Esophagus (tissue), 2 donors: ENCODE measurements around the gene ELAVL2. TPM values are rescaled to one million over a fixed set of nuclear protein-coding genes. Genes with fewer than 3 reads are reported as not detected.

Source experiments
- H3K27ac ChIP-seq, 2 donors: one replicate each; pipeline ENCODE4 v1.5.1; 2013; ENCODE audit warnings: low read depth in 2 of 2, mild to moderate bottlenecking in 2 of 2, inconsistent platforms in 1 of 2, low read length in 1 of 2, moderate library complexity in 1 of 2
- H3K27me3 ChIP-seq, 2 donors: one replicate each; pipeline ENCODE4 v1.6.1; 2013; ENCODE audit warnings: low read length in 2 of 2, control low read depth in 1 of 2, mild to moderate bottlenecking in 1 of 2; ENCODE audit not compliant: insufficient read depth in 2 of 2, control insufficient read depth in 1 of 2
- H3K36me3 ChIP-seq, 2 donors: one replicate each; pipeline ENCODE4 v1.6.1; 2013; ENCODE audit warnings: low read length in 1 of 2; ENCODE audit not compliant: control insufficient read depth in 2 of 2, insufficient read depth in 2 of 2
- H3K4me1 ChIP-seq, 2 donors: one replicate each; pipeline ENCODE4 v1.6.1; 2013; ENCODE audit warnings: low read length in 1 of 2; ENCODE audit not compliant: control insufficient read depth in 2 of 2, insufficient read depth in 2 of 2
- H3K4me3 ChIP-seq, 2 donors: one replicate each; pipeline ENCODE4 v1.5.1; 2013; ENCODE audit warnings: low read length in 2 of 2, mild to moderate bottlenecking in 2 of 2, low read depth in 1 of 2, moderate library complexity in 1 of 2
- H3K9me3 ChIP-seq, 2 donors: one replicate each; pipeline ENCODE4 v1.6.1; 2013; ENCODE audit warnings: mild to moderate bottlenecking in 2 of 2, low read depth in 1 of 2, low read length in 1 of 2, moderate library complexity in 1 of 2; ENCODE audit not compliant: control insufficient read depth in 2 of 2, insufficient read depth in 1 of 2
- WGBS, 2 donors: extraction: QIAGEN DNeasy Blood & Tissue Kit; methylation state at CpG; one replicate each; pipeline ENCODE4 v1.1.7; 2013; 5-methylcytosine and 5-hydroxymethylcytosine counted together
- polyA plus RNA-seq, 2 donors: library from polyadenylated mRNA; stranded (reverse); fragments of 200-250 nt; gene quantifications; one replicate each; pipeline ENCODE4 v1.2.3, GENCODE V29; 2013
- donor health status: healthy with polysubstance abuse.
- donor health status: Bipolar disorder and iron deficiency.

ELAVL2 gene
- polyA plus RNA-seq, 2 donors = 0.02 TPM

- Histone ChIP-seq H3K4me3 (no peak overlapping the region), H3K36me3 (no peaks in the 10 kb centered on the region), H3K4me1 (no peaks in the 10 kb centered on the region), H3K27me3 (no peaks in the 10 kb centered on the region), H3K27ac (no peak overlapping the region), H3K9me3 (no peaks in the 10 kb centered on the region)
- 86 to 90% methylated on average over 4 of the region's 4 CpGs for WGBS, 2 donors
Measured at GRCh38 chr9:23751633-23752032, 74.4 kb downstream of the ELAVL2 start.

- no peaks in the 10 kb centered on the region for H3K27me3 ChIP-seq
- no peaks in the 10 kb centered on the region for H3K4me1 ChIP-seq
- H3K36me3 ChIP-seq = no peaks in the 10 kb centered on the region
- H3K27ac ChIP-seq = no peak overlapping the region
- 84 to 94% methylated on average over 3 of the region's 3 CpGs for WGBS, 2 donors
- no peaks in the 10 kb centered on the region for H3K9me3 ChIP-seq
- no peak overlapping the region for H3K4me3 ChIP-seq
Measured at GRCh38 chr9:23750808-23751207, 75.2 kb downstream of the ELAVL2 start.

GRCh38 chr9:23747088-23748075, 78.7 kb downstream of the ELAVL2 start:
- H3K36me3 ChIP-seq = no peaks in the 10 kb centered on the region
- WGBS, 2 donors = 54 to 62% methylated on average over 5 of the region's 5 CpGs
- no peaks in the 10 kb centered on the region for H3K4me1 ChIP-seq
- no peaks in the 10 kb centered on the region for H3K27me3 ChIP-seq
- no peaks in the 10 kb centered on the region for H3K9me3 ChIP-seq
- H3K27ac ChIP-seq = no peak overlapping the region
- no peak overlapping the region for H3K4me3 ChIP-seq

GRCh38 chr9:23746317-23746716, 79.7 kb downstream of the ELAVL2 start:
- 46 to 50% methylated on average over 2 of the region's 2 CpGs for WGBS, 2 donors
- Histone ChIP-seq H3K9me3 (no peaks in the 10 kb centered on the region), H3K27me3 (no peaks in the 10 kb centered on the region), H3K4me1 (no peaks in the 10 kb centered on the region), H3K36me3 (no peaks in the 10 kb centered on the region), H3K27ac (no peak overlapping the region), H3K4me3 (no peak overlapping the region)

GRCh38 chr9:23743036-23743435, 83.0 kb downstream of the ELAVL2 start:
- H3K27ac ChIP-seq = no peak overlapping the region
- H3K36me3 ChIP-seq = no peaks in the 10 kb centered on the region
- no peak overlapping the region for H3K4me3 ChIP-seq
- H3K27me3 ChIP-seq = no peaks in the 10 kb centered on the region
- 80 to 81% methylated on average over 3 of the region's 3 CpGs for WGBS, 2 donors
- H3K4me1 ChIP-seq = no peaks in the 10 kb centered on the region
- no peaks in the 10 kb centered on the region for H3K9me3 ChIP-seq

- no peaks in the 10 kb centered on the region for H3K36me3 ChIP-seq
- WGBS, 2 donors = 33 to 42% methylated on average over 1 of the region's 1 CpG
- no peaks in the 10 kb centered on the region for H3K27me3 ChIP-seq
- H3K9me3 ChIP-seq = no peaks in the 10 kb centered on the region
- H3K4me1 ChIP-seq = no peaks in the 10 kb centered on the region
- no peak overlapping the region for H3K27ac ChIP-seq
- no peak overlapping the region for H3K4me3 ChIP-seq
Measured at GRCh38 chr9:23741351-23741750, 84.7 kb downstream of the ELAVL2 start.

GRCh38 chr9:23740531-23740930, 85.5 kb downstream of the ELAVL2 start:
- Histone ChIP-seq H3K9me3 (no peaks in the 10 kb centered on the region), H3K36me3 (no peaks in the 10 kb centered on the region), H3K4me1 (no peaks in the 10 kb centered on the region), H3K27me3 (no peaks in the 10 kb centered on the region), H3K4me3 (no peak overlapping the region), H3K27ac (no peak overlapping the region)
- 64 to 81% methylated on average over 2 of the region's 2 CpGs for WGBS, 2 donors

- H3K4me1 ChIP-seq = no peaks in the 10 kb centered on the region
- no peaks in the 10 kb centered on the region for H3K36me3 ChIP-seq
- H3K27ac ChIP-seq = no peak overlapping the region
- H3K9me3 ChIP-seq = no peaks in the 10 kb centered on the region
- H3K27me3 ChIP-seq = no peaks in the 10 kb centered on the region
- WGBS, 2 donors = 71 to 77% methylated on average over 3 of the region's 3 CpGs
- H3K4me3 ChIP-seq = no peak overlapping the region
Measured at GRCh38 chr9:23739753-23740152, 86.3 kb downstream of the ELAVL2 start.

- Histone ChIP-seq H3K9me3 (no peaks in the 10 kb centered on the region), H3K36me3 (no peaks in the 10 kb centered on the region), H3K4me3 (no peak overlapping the region), H3K27me3 (no peaks in the 10 kb centered on the region), H3K4me1 (no peaks in the 10 kb centered on the region), H3K27ac (no peak overlapping the region)
- 77 to 86% methylated on average over 5 of the region's 5 CpGs for WGBS, 2 donors
Measured at GRCh38 chr9:23736293-23736692, 89.7 kb downstream of the ELAVL2 start.
